K562 (cell line): ENCODE results near the gene HACD1. TPM values are rescaled to one million over a fixed set of nuclear protein-coding genes. Genes with fewer than 3 reads are reported as not detected.

Experiments used
- CAMTA2 ChIP-seq: fragments of 250-450 bp; sonication (Bioruptor Pico); conservative IDR thresholded peaks from 2 replicates; pipeline ENCODE4 v1.5.1; 2022
- EZH2 ChIP-seq: IDR thresholded peaks from 2 replicates; pipeline ENCODE4 v1.6.1; 2012; ENCODE audit warnings: low read depth, mild to moderate bottlenecking, inconsistent platforms, low read length, borderline replicate concordance
- MAZ ChIP-seq, 2 experiments: fragments of 450-650 bp in 1 of 2; sonication (generic) in 1 of 2; formaldehyde crosslinking; IDR thresholded peaks in 1 of 2; conservative IDR thresholded peaks in 1 of 2; 2 replicates each; pipeline versions ENCODE4 v1.4.0 to v1.5.0; 2020; ENCODE audit warnings: mild to moderate bottlenecking in 1 of 2, missing genetic modification reagents in 1 of 2
- MED1 ChIP-seq: sonication (generic); formaldehyde crosslinking; IDR thresholded peaks from 2 replicates; pipeline ENCODE4 v1.8.1; 2023; ENCODE audit warnings: missing genetic modification reagents, borderline replicate concordance
- RFX5 ChIP-seq: IDR thresholded peaks from 2 replicates; pipeline ENCODE4 v1.6.1; 2011; ENCODE audit warnings: low read depth, mild to moderate bottlenecking, improper control_type of control experiment, low read length
- ZC3H11A ChIP-seq: IDR thresholded peaks from 2 replicates; pipeline ENCODE4 v1.6.1; 2012; ENCODE audit warnings: low read depth, low read length, improper control_type of control experiment
- polyA plus RNA-seq, 8 experiments: library from polyadenylated mRNA; depleted of rRNA in 4 of 8; stranded (reverse) in 5 of 8; unstranded in 3 of 8; fragments of >200 nt; fragmentation: Nextera tagmentation in 2 of 8; fragmentation: Illumina TruSeq in 1 of 8; extraction: Ambion mirVana in 2 of 8; extraction: Trizol in 1 of 8; gene quantifications; 2 replicates each; pipeline versions ENCODE4 v1.2.1 to v1.2.3, GENCODE V29; 2011 to 2014; ENCODE audit warnings: inconsistent platforms in 1 of 8, missing spikeins in 1 of 8
- total RNA-seq, 7 experiments: library from RNA; depleted of rRNA in 6 of 7; stranded (reverse); fragments of >200 nt in 6 of 7; fragmentation: Illumina TruSeq in 2 of 7; extraction: Trizol in 2 of 7; gene quantifications; 2 replicates each; pipeline versions ENCODE4 v1.2.1 to v1.2.3, GENCODE V29; 2011 to 2021; ENCODE audit warnings: low replicate concordance in 1 of 7
- TF ChIP-seq, protein P1 (sequence below): fragments of 450-650 bp; IDR thresholded peaks from 2 replicates; pipeline ENCODE4 v1.6.1; 2016; ENCODE audit warnings: low read depth
- TF ChIP-seq, protein P2 (sequence below): fragments of 150-350 bp; IDR thresholded peaks from 2 replicates; pipeline ENCODE4 v1.6.1; 2014; ENCODE audit warnings: low read depth, mild to moderate bottlenecking, low read length, borderline replicate concordance
- TF ChIP-seq, protein P3 (sequence below): sonication (generic); formaldehyde crosslinking; IDR thresholded peaks from 2 replicates; pipeline ENCODE4 v1.8.0; 2022; ENCODE audit warnings: mild to moderate bottlenecking, missing genetic modification reagents

Gene HACD1
- total and polyA plus RNA-seq, 9 of the 15 experiments (the other 6 are each of a cell fraction or from before 2014, with no cell fraction given) = 0.99 to 4.5 (median 2.4) TPM

DNA sequence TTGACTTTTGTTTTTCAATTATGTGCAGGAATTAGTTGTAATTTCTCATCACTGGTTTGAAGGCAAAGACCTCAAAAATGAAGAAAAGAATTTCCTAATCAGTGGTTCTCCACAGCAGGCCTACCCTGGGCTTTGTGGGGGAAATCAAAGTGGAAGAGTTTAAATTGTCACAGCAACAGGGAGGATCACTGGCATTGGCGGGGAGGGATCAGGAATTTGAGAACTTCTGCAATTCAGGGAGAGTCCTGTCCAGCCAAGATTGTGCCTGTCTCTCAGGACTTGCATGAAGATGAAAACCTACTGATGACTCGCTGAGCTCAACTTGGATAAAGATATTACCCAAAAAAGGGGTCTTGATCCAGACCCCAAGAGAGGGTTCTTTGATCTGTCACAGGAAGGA, 70.1 kb downstream of the HACD1 start (continued):
- TF ChIP-seq, protein P1, sequence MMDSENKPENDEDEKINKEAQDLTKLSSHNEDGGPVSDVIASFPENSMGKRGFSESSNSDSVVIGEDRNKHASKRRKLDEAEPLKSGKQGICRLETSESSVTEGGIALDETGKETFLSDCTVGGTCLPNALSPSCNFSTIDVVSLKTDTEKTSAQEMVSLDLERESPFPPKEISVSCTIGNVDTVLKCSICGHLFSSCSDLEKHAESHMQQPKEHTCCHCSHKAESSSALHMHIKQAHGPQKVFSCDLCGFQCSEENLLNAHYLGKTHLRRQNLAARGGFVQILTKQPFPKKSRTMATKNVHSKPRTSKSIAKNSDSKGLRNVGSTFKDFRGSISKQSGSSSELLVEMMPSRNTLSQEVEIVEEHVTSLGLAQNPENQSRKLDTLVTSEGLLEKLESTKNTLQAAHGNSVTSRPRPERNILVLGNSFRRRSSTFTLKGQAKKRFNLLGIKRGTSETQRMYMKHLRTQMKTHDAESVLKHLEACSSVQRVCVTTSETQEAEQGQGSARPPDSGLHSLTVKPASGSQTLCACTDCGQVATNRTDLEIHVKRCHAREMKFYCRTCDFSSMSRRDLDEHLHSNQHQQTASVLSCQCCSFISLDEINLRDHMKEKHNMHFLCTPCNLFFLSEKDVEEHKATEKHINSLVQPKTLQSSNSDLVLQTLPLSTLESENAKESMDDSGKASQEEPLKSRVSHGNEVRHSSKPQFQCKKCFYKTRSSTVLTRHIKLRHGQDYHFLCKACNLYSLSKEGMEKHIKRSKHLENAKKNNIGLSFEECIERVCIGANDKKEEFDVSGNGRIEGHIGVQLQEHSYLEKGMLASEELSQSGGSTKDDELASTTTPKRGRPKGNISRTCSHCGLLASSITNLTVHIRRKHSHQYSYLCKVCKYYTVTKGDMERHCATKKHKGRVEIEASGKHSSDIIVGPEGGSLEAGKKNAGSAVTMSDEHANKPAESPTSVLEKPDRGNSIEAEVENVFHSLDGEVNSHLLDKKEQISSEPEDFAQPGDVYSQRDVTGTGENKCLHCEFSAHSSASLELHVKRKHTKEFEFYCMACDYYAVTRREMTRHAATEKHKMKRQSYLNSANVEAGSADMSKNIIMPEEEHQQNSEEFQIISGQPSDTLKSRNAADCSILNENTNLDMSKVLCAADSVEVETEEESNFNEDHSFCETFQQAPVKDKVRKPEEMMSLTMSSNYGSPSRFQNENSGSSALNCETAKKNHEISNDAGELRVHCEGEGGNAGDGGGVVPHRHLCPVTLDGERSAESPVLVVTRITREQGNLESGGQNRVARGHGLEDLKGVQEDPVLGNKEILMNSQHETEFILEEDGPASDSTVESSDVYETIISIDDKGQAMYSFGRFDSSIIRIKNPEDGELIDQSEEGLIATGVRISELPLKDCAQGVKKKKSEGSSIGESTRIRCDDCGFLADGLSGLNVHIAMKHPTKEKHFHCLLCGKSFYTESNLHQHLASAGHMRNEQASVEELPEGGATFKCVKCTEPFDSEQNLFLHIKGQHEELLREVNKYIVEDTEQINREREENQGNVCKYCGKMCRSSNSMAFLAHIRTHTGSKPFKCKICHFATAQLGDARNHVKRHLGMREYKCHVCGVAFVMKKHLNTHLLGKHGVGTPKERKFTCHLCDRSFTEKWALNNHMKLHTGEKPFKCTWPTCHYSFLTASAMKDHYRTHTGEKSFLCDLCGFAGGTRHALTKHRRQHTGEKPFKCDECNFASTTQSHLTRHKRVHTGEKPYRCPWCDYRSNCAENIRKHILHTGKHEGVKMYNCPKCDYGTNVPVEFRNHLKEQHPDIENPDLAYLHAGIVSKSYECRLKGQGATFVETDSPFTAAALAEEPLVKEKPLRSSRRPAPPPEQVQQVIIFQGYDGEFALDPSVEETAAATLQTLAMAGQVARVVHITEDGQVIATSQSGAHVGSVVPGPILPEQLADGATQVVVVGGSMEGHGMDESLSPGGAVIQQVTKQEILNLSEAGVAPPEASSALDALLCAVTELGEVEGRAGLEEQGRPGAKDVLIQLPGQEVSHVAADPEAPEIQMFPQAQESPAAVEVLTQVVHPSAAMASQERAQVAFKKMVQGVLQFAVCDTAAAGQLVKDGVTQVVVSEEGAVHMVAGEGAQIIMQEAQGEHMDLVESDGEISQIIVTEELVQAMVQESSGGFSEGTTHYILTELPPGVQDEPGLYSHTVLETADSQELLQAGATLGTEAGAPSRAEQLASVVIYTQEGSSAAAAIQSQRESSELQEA = no peak
- no peak for TF ChIP-seq ZC3H11A
- TF ChIP-seq CAMTA2 = no peak
- TF ChIP-seq, protein P2, sequence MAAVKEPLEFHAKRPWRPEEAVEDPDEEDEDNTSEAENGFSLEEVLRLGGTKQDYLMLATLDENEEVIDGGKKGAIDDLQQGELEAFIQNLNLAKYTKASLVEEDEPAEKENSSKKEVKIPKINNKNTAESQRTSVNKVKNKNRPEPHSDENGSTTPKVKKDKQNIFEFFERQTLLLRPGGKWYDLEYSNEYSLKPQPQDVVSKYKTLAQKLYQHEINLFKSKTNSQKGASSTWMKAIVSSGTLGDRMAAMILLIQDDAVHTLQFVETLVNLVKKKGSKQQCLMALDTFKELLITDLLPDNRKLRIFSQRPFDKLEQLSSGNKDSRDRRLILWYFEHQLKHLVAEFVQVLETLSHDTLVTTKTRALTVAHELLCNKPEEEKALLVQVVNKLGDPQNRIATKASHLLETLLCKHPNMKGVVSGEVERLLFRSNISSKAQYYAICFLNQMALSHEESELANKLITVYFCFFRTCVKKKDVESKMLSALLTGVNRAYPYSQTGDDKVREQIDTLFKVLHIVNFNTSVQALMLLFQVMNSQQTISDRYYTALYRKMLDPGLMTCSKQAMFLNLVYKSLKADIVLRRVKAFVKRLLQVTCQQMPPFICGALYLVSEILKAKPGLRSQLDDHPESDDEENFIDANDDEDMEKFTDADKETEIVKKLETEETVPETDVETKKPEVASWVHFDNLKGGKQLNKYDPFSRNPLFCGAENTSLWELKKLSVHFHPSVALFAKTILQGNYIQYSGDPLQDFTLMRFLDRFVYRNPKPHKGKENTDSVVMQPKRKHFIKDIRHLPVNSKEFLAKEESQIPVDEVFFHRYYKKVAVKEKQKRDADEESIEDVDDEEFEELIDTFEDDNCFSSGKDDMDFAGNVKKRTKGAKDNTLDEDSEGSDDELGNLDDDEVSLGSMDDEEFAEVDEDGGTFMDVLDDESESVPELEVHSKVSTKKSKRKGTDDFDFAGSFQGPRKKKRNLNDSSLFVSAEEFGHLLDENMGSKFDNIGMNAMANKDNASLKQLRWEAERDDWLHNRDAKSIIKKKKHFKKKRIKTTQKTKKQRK = no peak
- no peak for TF ChIP-seq MAZ (CRISPR knock-in tag; conservative IDR thresholded peaks at IDR 0.05 in 1 of 2, IDR thresholded peaks at IDR 0.05 in 1 of 2)
- TF ChIP-seq, protein P3, sequence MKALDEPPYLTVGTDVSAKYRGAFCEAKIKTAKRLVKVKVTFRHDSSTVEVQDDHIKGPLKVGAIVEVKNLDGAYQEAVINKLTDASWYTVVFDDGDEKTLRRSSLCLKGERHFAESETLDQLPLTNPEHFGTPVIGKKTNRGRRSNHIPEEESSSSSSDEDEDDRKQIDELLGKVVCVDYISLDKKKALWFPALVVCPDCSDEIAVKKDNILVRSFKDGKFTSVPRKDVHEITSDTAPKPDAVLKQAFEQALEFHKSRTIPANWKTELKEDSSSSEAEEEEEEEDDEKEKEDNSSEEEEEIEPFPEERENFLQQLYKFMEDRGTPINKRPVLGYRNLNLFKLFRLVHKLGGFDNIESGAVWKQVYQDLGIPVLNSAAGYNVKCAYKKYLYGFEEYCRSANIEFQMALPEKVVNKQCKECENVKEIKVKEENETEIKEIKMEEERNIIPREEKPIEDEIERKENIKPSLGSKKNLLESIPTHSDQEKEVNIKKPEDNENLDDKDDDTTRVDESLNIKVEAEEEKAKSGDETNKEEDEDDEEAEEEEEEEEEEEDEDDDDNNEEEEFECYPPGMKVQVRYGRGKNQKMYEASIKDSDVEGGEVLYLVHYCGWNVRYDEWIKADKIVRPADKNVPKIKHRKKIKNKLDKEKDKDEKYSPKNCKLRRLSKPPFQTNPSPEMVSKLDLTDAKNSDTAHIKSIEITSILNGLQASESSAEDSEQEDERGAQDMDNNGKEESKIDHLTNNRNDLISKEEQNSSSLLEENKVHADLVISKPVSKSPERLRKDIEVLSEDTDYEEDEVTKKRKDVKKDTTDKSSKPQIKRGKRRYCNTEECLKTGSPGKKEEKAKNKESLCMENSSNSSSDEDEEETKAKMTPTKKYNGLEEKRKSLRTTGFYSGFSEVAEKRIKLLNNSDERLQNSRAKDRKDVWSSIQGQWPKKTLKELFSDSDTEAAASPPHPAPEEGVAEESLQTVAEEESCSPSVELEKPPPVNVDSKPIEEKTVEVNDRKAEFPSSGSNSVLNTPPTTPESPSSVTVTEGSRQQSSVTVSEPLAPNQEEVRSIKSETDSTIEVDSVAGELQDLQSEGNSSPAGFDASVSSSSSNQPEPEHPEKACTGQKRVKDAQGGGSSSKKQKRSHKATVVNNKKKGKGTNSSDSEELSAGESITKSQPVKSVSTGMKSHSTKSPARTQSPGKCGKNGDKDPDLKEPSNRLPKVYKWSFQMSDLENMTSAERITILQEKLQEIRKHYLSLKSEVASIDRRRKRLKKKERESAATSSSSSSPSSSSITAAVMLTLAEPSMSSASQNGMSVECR = no peak
- no peak for TF ChIP-seq EZH2
- no peak for TF ChIP-seq RFX5
- no peak for TF ChIP-seq MED1 (CRISPR knock-in tag)
